Thyroid gland (tissue), 4 donors: ENCODE data around the gene AP3B2.

Experiments
- CTCF ChIP-seq, 6 experiments: fragments of 200-600 bp in 3 of 6; fragments of 450-650 bp in 3 of 6; sonication (generic) in 3 of 6; IDR thresholded peaks; one replicate each; pipeline ENCODE4 v1.5.1; 2016 to 2019; ENCODE audit warnings: antibody characterized with exemption in 6 of 6, mild to moderate bottlenecking in 2 of 6, inconsistent platforms in 1 of 6, moderate library complexity in 1 of 6
- POLR2A ChIP-seq, 2 donors: fragments of 450-650 bp; IDR thresholded peaks; one replicate each; pipeline ENCODE4 v1.6.1; 2017; ENCODE audit warnings: antibody characterized with exemption in 2 of 2, mild to moderate bottlenecking in 2 of 2, moderate library complexity in 1 of 2

- TF ChIP-seq POLR2A (IDR thresholded peaks at IDR 0.05): no peak
- TF ChIP-seq CTCF (IDR thresholded peaks at IDR 0.05): no peak
Observed at GRCh38 chr15:82742134-82742533, 32.5 kb upstream of the AP3B2 start.
